PFSK-1 (cell line): ENCODE results near the gene STAT1.

Experiments used
- FOXP2 ChIP-seq: optimal IDR thresholded peaks from 2 replicates; pipeline ENCODE3; 2011; ENCODE audit warnings: borderline replicate concordance, control low read depth, inconsistent platforms; ENCODE audit not compliant: insufficient read depth; ENCODE audit errors: extremely low read length, extremely low read depth
- POLR2AphosphoS5 ChIP-seq: IDR thresholded peaks from 2 replicates; pipeline ENCODE4 v1.6.1; 2012; ENCODE audit warnings: low read depth, mild to moderate bottlenecking, control low read depth, low read length, moderate library complexity
- REST ChIP-seq, 2 experiments: IDR thresholded peaks; 2 replicates each; pipeline versions ENCODE4 v1.6.1 to v1.8.0; 2011 to 2012; ENCODE audit warnings: low read depth in 2 of 2, low read length in 2 of 2, control low read depth in 1 of 2, inconsistent platforms in 1 of 2, mild to moderate bottlenecking in 1 of 2, moderate library complexity in 1 of 2; ENCODE audit not compliant: insufficient read depth in 1 of 2
- SIN3A ChIP-seq: IDR thresholded peaks from 2 replicates; pipeline ENCODE4 v1.6.1; 2012; ENCODE audit warnings: mild to moderate bottlenecking, low read length, moderate library complexity, borderline replicate concordance; ENCODE audit not compliant: insufficient read depth
- TAF1 ChIP-seq: IDR thresholded peaks from 2 replicates; pipeline ENCODE4 v1.6.1; 2012; ENCODE audit warnings: low read length, control low read depth, borderline replicate concordance; ENCODE audit not compliant: insufficient read depth

GRCh38 chr2:190929919-190930318 lies 84.1 kb downstream of the STAT1 start:
- TF ChIP-seq SIN3A, result no peak
- no peak for TF ChIP-seq POLR2AphosphoS5
- TF ChIP-seq FOXP2, result no peak
- no peak for TF ChIP-seq TAF1
- TF ChIP-seq REST (IDR thresholded peaks at IDR 0.05; ENCODE audit: insufficient read depth in 1 of 2, low read depth in 2 of 2, low read length in 2 of 2), result no peak
